GM15510 (cell line): Measurements from ENCODE around the gene SZT2.

Experiments
- POLR2A ChIP-seq: IDR thresholded peaks from 3 replicates; pipeline ENCODE4 v1.6.1; 2011; ENCODE audit warnings: borderline replicate concordance; ENCODE audit not compliant: insufficient read length; ENCODE audit errors: extremely low read depth

SZT2 gene

DNA sequence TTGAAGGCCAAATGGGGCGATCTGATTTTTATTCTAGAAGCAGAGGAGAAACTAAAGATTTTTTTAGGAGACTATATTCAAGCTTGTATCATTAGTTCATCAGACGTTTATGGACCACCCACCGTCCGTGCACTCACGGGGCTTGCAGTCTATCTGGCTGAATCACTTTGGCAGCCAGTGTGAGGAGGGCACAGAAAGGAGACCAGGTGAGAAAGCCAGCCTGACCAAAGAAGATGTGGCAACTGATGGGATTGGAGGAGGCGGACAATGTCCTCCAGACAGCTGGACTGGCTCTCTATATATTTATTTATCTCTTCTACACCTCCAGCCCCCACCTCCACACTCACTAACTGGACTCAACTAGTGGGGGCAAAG is 21.1 kb upstream of the SZT2 start:
- no peak for TF ChIP-seq POLR2A

GRCh38 chr1:43370564-43370963 is 19.1 kb upstream of the SZT2 start:
- no peak for TF ChIP-seq POLR2A

- no peak for TF ChIP-seq POLR2A
Measured at GRCh38 chr1:43372172-43372571, 17.5 kb upstream of the SZT2 start.

DNA sequence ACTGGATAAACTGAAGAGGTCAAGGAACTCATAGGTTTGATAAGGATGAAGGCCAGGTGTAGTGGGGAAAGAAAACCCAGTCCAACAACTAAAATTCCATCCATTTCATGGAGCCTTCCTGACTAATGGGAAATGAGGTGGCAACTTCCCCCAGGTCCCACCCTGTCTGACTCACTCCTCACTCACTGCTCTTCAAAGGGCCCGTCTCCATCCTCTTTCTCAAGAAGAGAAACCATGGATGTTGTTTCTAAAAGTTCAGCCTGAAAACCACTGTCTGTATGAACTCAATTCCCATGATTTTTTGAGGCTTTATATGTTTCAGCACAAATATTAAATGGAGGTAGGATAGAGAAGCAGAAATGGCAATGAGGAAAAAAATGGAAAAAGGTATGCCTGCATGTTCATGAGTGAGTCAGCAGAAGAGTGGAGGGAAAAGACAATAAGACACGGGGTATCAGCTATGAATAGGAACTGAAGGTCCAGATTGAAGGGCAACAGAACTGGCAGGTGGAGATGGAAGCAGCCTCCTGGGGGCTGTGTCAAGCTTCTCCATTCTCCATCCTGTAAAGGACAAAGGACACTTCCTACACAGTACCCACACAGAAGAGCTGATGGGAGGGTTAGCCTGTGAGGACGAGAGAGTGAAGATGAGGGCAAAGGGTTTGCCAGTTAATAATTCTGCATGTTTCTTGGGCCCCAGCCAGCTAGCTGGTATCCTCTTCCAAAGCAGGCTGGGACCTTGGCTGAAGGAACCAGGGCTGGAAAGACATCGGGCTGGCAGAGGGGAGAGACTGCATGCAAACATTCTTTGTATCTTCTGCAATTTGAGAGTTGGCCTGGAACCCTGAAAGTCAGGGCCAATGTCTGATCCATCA is 16.4 kb upstream of the SZT2 start:
- TF ChIP-seq POLR2A, result no peak

DNA sequence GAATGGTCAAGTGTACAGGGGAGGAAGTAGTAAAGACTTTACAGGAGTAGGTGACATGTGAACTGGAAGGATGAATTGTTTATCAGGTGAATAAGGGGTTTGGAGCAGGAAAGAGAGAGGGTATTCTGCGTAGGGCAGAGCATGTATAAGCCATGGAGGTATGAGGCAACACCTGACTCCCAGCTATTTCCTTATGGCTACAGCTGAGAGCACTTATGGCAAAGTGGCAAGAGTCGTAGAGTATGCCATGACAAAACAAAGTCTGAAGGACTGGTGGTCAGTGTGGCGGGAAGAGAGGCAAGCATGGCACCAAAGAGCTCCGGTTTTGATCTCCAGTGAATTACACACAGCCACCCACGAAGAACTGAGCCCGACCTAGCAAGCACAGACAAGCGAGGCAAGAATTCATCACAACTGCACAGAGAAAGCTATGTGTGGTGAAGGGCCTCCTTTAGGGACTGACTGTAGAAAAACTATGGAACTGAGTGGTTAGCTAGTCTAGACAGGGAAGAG is 12.9 kb upstream of the SZT2 start:
- TF ChIP-seq POLR2A, result no peak

DNA sequence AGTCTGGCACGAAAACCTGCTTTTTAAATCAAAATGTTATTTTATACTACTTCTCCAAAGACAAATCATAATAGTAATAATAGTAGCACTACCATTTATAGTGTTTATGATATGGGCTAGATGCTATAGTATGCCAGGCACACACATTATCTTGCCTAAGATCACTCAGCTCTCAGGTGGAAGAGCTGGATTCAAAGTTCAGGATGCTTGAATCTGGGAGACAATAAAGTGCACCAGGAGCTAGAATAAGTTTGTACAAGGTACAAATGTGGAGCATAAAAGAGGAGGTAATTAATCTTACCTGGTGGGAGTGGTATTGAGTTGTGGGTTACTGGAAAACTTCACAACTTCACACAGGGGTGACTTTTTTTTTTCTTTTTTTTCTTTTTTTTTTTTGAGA is 11.9 kb upstream of the SZT2 start:
- TF ChIP-seq POLR2A, result no peak

GRCh38 chr1:43379476-43379875 is 10.2 kb upstream of the SZT2 start:
- TF ChIP-seq POLR2A, result no peak

- no peak for TF ChIP-seq POLR2A
Measured at GRCh38 chr1:43381612-43382011, 8.1 kb upstream of the SZT2 start.

GRCh38 chr1:43382027-43382779 is 7.5 kb upstream of the SZT2 start:
- TF ChIP-seq POLR2A, result no peak

DNA sequence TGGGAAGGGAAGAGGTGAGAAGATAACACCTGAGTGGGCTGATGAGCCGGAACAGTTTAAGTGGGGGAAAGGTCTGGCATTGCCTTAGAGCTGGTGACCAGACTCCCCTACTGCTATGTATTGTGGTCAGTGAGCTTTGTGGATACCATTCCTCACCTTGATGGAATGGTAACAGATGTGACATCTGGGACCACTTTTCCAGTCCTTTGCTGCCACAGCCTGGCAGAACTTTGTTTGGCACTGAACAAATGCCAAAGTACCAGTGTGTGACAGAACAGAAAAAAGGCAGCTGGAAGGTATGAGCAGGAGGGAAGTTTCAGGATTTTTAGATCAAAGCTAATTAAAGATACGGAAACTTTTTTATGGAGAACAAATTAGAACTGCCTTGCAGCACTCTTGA is 6.2 kb upstream of the SZT2 start:
- no peak for TF ChIP-seq POLR2A

- no peak for TF ChIP-seq POLR2A
Measured at GRCh38 chr1:43386676-43387075, 3.0 kb upstream of the SZT2 start.

GRCh38 chr1:43387976-43388599 is 1.6 kb upstream of the SZT2 start:
- no peak for TF ChIP-seq POLR2A

GRCh38 chr1:43388613-43389012 is 1.1 kb upstream of the SZT2 start:
- no peak for TF ChIP-seq POLR2A

- no peak for TF ChIP-seq POLR2A
Measured at GRCh38 chr1:43392702-43393101, 3.0 kb downstream of the SZT2 start.

GRCh38 chr1:43395523-43395922 is 5.8 kb downstream of the SZT2 start:
- no peak for TF ChIP-seq POLR2A
